Tibial nerve (tissue), 4 donors: ENCODE measurements around the gene PRKAR1B. TPM values are rescaled to one million over a fixed set of nuclear protein-coding genes. Genes with fewer than 3 reads are reported as not detected.
A peak's percentile ranks its signal among the peaks of the same experiment; 100 is the strongest.
"Not testable (repeated sequence)": the region's sequence is repeated elsewhere in the genome, so short reads cannot be mapped to it uniquely, and the experiment has no call there.

Source experiments
- DNase-seq, 2 donors: peaks; one replicate each; pipeline ENCODE4 v3.0.0-alpha.2; 2019; ENCODE audit warnings: low spot score in 2 of 2
- H3K27ac ChIP-seq, 4 donors: fragments of 200-600 bp; sonication (generic) in 3 of 4; one replicate each; pipeline ENCODE4 v1.5.1; 2017 to 2019; ENCODE audit warnings: mild to moderate bottlenecking in 1 of 4
- H3K27me3 ChIP-seq, 2 donors: fragments of 200-600 bp; sonication (generic) in 1 of 2; one replicate each; pipeline versions ENCODE4 v1.5.1 to v1.6.0; 2017 to 2019
- H3K36me3 ChIP-seq, 3 donors: fragments of 200-600 bp; sonication (generic); one replicate each; pipeline ENCODE4 v1.5.1; 2018 to 2019
- H3K4me1 ChIP-seq, 4 donors: fragments of 200-600 bp; sonication (generic) in 3 of 4; one replicate each; pipeline ENCODE4 v1.5.1; 2017 to 2019
- H3K4me3 ChIP-seq, 4 donors: fragments of 200-600 bp; sonication (generic) in 3 of 4; one replicate each; pipeline ENCODE4 v1.5.1; 2017 to 2019; ENCODE audit warnings: mild to moderate bottlenecking in 1 of 4, moderate library complexity in 1 of 4
- H3K9me3 ChIP-seq, 4 donors: fragments of 200-600 bp; sonication (generic) in 3 of 4; one replicate each; pipeline ENCODE4 v1.5.1; 2017 to 2019
- EP300 ChIP-seq, 2 donors: sonication (generic); formaldehyde crosslinking; IDR thresholded peaks; one replicate each; pipeline ENCODE4 v1.6.1; 2017; ENCODE audit warnings: antibody characterized with exemption in 2 of 2, mild to moderate bottlenecking in 1 of 2
- POLR2A ChIP-seq, 2 donors: fragments of 450-650 bp; IDR thresholded peaks; one replicate each; pipeline ENCODE4 v1.6.1; 2017; ENCODE audit warnings: antibody characterized with exemption in 2 of 2, mild to moderate bottlenecking in 2 of 2, moderate library complexity in 2 of 2
- WGBS, 2 donors: methylation state at CpG; one replicate each; pipeline ENCODE4 v1.1.5; 2018; 5-methylcytosine and 5-hydroxymethylcytosine counted together
- total RNA-seq, 4 donors: library from RNA; depleted of rRNA; stranded (reverse); fragments of >200 nt; gene quantifications; one replicate each; pipeline ENCODE4 v1.1.0, GENCODE V29; 2016
- TF ChIP-seq, protein P1 (sequence below), 5 experiments: fragments of 200-600 bp in 3 of 5; fragments of 450-650 bp in 2 of 5; sonication (generic) in 3 of 5; IDR thresholded peaks; one replicate each; pipeline ENCODE4 v1.5.1; 2016 to 2019; ENCODE audit warnings: antibody characterized with exemption in 5 of 5, mild to moderate bottlenecking in 3 of 5, moderate library complexity in 2 of 5

Gene PRKAR1B
- total RNA-seq, 4 donors from 2014 or later: 2.7 to 12.3 (median 4.8) TPM

DNA sequence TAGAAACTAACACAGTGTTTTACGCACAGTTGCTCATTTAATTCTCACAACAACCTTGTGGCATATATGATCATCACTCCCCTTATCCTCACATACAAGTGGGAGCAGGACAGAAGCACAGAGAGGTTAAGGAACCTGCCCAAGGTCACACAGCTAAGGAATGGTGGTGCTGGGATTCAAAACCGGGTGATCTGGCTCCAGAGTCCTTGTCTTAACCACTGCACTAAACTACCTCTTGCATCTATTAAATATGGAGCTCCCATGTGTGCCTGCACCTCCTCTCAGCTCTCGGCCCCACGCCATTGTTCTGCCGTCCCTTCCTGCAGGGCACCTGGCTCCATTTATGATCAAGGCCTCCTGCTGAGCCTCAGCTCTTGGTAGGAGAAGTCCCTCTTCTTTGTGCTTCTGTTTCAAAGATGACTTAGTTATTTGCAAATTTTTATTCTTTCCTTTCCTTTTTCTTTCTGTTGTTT is 107.7 kb downstream of the PRKAR1B start:
- H3K4me1 ChIP-seq: no peaks in the 10 kb centered on the region
- 90 to 91% methylated on average over 5 of the region's 5 CpGs for WGBS, 2 donors
- H3K4me3 ChIP-seq: no peak overlapping the region
- H3K9me3 ChIP-seq: peaks cover 4 to 36% (median 8%) of the 10 kb centered on the region in 4 donors
- H3K36me3 ChIP-seq: no peaks in the 10 kb centered on the region
- TF ChIP-seq, protein P1, sequence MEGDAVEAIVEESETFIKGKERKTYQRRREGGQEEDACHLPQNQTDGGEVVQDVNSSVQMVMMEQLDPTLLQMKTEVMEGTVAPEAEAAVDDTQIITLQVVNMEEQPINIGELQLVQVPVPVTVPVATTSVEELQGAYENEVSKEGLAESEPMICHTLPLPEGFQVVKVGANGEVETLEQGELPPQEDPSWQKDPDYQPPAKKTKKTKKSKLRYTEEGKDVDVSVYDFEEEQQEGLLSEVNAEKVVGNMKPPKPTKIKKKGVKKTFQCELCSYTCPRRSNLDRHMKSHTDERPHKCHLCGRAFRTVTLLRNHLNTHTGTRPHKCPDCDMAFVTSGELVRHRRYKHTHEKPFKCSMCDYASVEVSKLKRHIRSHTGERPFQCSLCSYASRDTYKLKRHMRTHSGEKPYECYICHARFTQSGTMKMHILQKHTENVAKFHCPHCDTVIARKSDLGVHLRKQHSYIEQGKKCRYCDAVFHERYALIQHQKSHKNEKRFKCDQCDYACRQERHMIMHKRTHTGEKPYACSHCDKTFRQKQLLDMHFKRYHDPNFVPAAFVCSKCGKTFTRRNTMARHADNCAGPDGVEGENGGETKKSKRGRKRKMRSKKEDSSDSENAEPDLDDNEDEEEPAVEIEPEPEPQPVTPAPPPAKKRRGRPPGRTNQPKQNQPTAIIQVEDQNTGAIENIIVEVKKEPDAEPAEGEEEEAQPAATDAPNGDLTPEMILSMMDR (IDR thresholded peaks at IDR 0.05): no peak
- TF ChIP-seq EP300 (IDR thresholded peaks at IDR 0.05) (no peak), POLR2A (IDR thresholded peaks at IDR 0.05) (no peak)
- H3K27ac ChIP-seq: peak overlapping the region in 1 of 4 donors; percentile 77
- no peak for DNase-seq
- H3K27me3 ChIP-seq: no peaks in the 10 kb centered on the region

DNA sequence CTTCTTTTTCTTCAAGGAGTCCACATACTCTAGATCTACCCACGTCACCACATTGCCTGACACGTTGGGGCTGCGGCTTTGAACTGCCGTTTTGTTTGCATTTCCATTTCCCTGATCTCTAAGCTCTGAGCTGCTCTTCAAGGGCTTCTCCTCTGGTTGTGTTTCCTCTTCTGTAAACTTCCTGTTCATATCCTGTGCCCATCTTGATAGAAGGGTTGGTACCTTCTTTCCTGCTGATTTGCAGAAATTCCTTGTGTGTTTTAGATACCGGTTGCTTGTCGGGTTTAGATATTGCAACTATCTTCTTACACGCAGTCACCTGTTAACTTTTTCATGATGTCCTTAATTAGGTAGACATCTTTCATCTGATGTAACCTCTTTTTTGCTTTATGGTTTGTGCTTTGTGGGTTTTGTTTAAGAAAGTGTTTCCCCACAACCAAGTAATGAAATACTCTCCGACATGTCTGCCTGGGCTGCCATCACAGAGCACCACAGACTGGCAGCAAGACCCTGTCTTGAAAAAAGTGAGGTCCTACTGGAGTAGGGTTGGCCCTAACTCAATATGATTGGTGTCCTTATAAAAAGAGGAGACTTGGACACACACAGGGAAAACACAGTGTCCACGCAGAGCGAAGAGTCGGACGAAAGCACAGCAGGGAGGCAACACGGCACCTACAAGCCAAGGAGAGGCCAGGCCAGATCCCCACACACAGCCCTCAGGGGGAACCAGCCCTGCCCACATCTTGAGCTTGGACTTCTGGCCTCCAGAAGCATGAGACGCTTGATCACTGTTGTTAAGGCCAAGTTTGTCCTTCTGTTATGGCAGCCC is 108.3 kb downstream of the PRKAR1B start:
- WGBS, 2 donors: 86 to 87% methylated on average over 14 of the region's 14 CpGs
- H3K4me3 ChIP-seq: no peak overlapping the region
- H3K27me3 ChIP-seq: no peaks in the 10 kb centered on the region
- peaks cover 4 to 29% (median 8%) of the 10 kb centered on the region in 4 donors for H3K9me3 ChIP-seq
- no peak for DNase-seq
- no peak for TF ChIP-seq POLR2A (IDR thresholded peaks at IDR 0.05)
- peak overlapping the region in 1 of 4 donors; percentile 77 for H3K27ac ChIP-seq
- no peaks in the 10 kb centered on the region for H3K36me3 ChIP-seq
- no peaks in the 10 kb centered on the region for H3K4me1 ChIP-seq

GRCh38 chr7:617614-618538 is 109.2 kb downstream of the PRKAR1B start:
- peaks cover 4 to 27% (median 8%) of the 10 kb centered on the region in 4 donors for H3K9me3 ChIP-seq
- 89 to 92% methylated on average over 22 of the region's 23 CpGs for WGBS, 2 donors
- no peaks in the 10 kb centered on the region for H3K4me1 ChIP-seq
- H3K27me3 ChIP-seq: no peaks in the 10 kb centered on the region
- no peak for DNase-seq
- H3K4me3 ChIP-seq: peak overlapping the region in 1 of 4 donors; percentile 15
- peak overlapping the region in 1 of 4 donors; percentile 77 for H3K27ac ChIP-seq
- H3K36me3 ChIP-seq: no peaks in the 10 kb centered on the region
- TF ChIP-seq EP300 (IDR thresholded peaks at IDR 0.05) (no peak), POLR2A (IDR thresholded peaks at IDR 0.05) (no peak)
- TF ChIP-seq, protein P1 (IDR thresholded peaks at IDR 0.05): no peak

DNA sequence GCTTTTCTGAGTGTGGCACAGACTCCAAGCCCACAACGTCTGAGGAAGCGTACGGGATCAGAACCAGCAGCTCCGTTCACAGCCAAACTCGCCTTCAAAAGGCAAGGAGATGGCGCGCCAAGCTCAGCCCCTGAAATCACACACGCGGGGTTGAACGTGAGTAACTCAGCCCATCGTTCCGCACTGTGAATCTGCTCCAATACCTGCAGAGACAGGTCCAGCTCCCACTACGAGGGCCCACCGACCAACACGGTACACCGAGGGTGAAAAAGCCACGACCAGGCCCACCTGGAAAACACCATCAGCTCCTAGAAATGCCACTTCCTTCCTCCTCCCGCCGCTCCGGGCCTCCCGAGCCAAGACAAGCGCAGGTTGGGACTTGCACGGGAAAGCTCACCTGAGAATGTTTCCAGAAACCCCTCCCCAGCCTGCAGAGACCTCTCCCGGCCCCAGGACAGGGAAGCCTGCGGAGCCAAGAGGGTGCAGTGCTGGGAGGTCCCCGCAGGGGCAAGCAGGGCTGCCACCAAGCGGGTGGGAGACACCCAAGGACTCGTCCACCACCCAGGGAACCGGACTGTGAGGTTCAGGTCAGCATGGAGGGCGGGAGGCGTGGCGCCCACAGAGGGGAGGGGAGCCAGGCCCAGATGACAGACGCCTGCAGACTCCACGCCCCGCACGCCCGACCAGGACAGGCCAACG is 113.5 kb downstream of the PRKAR1B start:
- peaks cover 0 to 15% (median 2%) of the 10 kb centered on the region in 4 donors for H3K4me1 ChIP-seq
- no peak for DNase-seq
- no peak overlapping the region for H3K27ac ChIP-seq
- no peaks in the 10 kb centered on the region for H3K9me3 ChIP-seq
- H3K4me3 ChIP-seq: no peak overlapping the region
- TF ChIP-seq EP300 (IDR thresholded peaks at IDR 0.05): no peak
- TF ChIP-seq, protein P1 (IDR thresholded peaks at IDR 0.05): no peak
- no peak for TF ChIP-seq POLR2A (IDR thresholded peaks at IDR 0.05)
- H3K27me3 ChIP-seq: no peaks in the 10 kb centered on the region
- 93 to 94% methylated on average over 37 to 38 of the region's 38 CpGs for WGBS, 2 donors
- no peaks in the 10 kb centered on the region for H3K36me3 ChIP-seq

GRCh38 chr7:611837-612236 is 115.2 kb downstream of the PRKAR1B start:
- not testable (repeated sequence) for H3K4me3 ChIP-seq, H3K27me3 ChIP-seq
- 92 to 95% methylated on average over 7 of the region's 7 CpGs for WGBS, 2 donors

More at GRCh38 chr7:611837-612236, 115.2 kb downstream of the PRKAR1B start:
- peaks cover 0 to 23% (median 2%) of the 10 kb centered on the region in 4 donors for H3K4me1 ChIP-seq
- not testable (repeated sequence) for DNase-seq, H3K27ac ChIP-seq, H3K9me3 ChIP-seq, H3K36me3 ChIP-seq
